BLaER1 (cell line): ENCODE measurements around the gene MTFR2.

Experiments used
- H3K27ac ChIP-seq: shearing (Covaris generic); formaldehyde crosslinking; 2 replicates; pipeline ENCODE4 v1.8.1; 2022
- H3K27me3 ChIP-seq: shearing (Covaris generic); formaldehyde crosslinking; 2 replicates; pipeline ENCODE4 v1.8.1; 2022
- H3K36me3 ChIP-seq: shearing (Covaris generic); formaldehyde crosslinking; 2 replicates; pipeline ENCODE4 v1.8.1; 2022
- H3K4me1 ChIP-seq: shearing (Covaris generic); formaldehyde crosslinking; 2 replicates; pipeline ENCODE4 v1.8.1; 2022
- H3K4me2 ChIP-seq: shearing (Covaris generic); formaldehyde crosslinking; 2 replicates; pipeline ENCODE4 v1.8.1; 2022
- H3K4me3 ChIP-seq: shearing (Covaris generic); formaldehyde crosslinking; 2 replicates; pipeline ENCODE4 v1.8.1; 2022
- H3K9ac ChIP-seq: shearing (Covaris generic); formaldehyde crosslinking; 2 replicates; pipeline ENCODE4 v1.8.1; 2022
- H3K9me3 ChIP-seq: shearing (Covaris generic); formaldehyde crosslinking; 2 replicates; pipeline ENCODE4 v1.8.1; 2022
- H4K20me1 ChIP-seq: shearing (Covaris generic); formaldehyde crosslinking; 2 replicates; pipeline ENCODE4 v1.8.1; 2022
- Cebpa-rat ChIP-seq: shearing (Covaris generic); IDR thresholded peaks from 2 replicates; pipeline ENCODE4 v1.8.1; 2022

The MTFR2 gene

GRCh38 chr6:136189104-136189503, 61.0 kb downstream of the MTFR2 start:
- no peaks in the 10 kb centered on the region for H3K9me3 ChIP-seq
- H3K9ac ChIP-seq: no peak overlapping the region
- peaks cover 16% of the 10 kb centered on the region for H3K4me1 ChIP-seq
- no peaks in the 10 kb centered on the region for H3K27me3 ChIP-seq
- no peak overlapping the region for H3K27ac ChIP-seq
- no peaks in the 10 kb centered on the region for H3K36me3 ChIP-seq
- no peaks in the 10 kb centered on the region for H4K20me1 ChIP-seq
- TF ChIP-seq Cebpa-rat: no peak
- H3K4me3 ChIP-seq: no peak overlapping the region
- H3K4me2 ChIP-seq: no peak overlapping the region

GRCh38 chr6:136188486-136188885, 61.6 kb downstream of the MTFR2 start:
- TF ChIP-seq Cebpa-rat: no peak
- Histone ChIP-seq H3K27me3 (no peaks in the 10 kb centered on the region), H4K20me1 (no peaks in the 10 kb centered on the region), H3K36me3 (no peaks in the 10 kb centered on the region), H3K4me3 (no peak overlapping the region), H3K4me1 (peaks cover 16% of the 10 kb centered on the region), H3K9me3 (no peaks in the 10 kb centered on the region), H3K4me2 (no peak overlapping the region), H3K27ac (no peak overlapping the region), H3K9ac (no peak overlapping the region)

- TF ChIP-seq Cebpa-rat: no peak
- H3K36me3 ChIP-seq: no peaks in the 10 kb centered on the region
- H3K4me2 ChIP-seq: peak overlapping the region; percentile 49
- no peaks in the 10 kb centered on the region for H3K27me3 ChIP-seq
- no peak overlapping the region for H3K9ac ChIP-seq
- H3K9me3 ChIP-seq: no peaks in the 10 kb centered on the region
- no peaks in the 10 kb centered on the region for H4K20me1 ChIP-seq
- no peak overlapping the region for H3K4me3 ChIP-seq
- no peak overlapping the region for H3K27ac ChIP-seq
- H3K4me1 ChIP-seq: peaks cover 16% of the 10 kb centered on the region
These were observed 63.7 kb downstream of the MTFR2 start for GRCh38 chr6:136186363-136186762.

GRCh38 chr6:136184738-136185137, 65.4 kb downstream of the MTFR2 start:
- Histone ChIP-seq H4K20me1 (no peaks in the 10 kb centered on the region), H3K4me2 (peak overlapping the region; percentile 14; the same call in 1 of the 2 replicates), H3K27me3 (no peaks in the 10 kb centered on the region), H3K36me3 (no peaks in the 10 kb centered on the region), H3K4me3 (no peak overlapping the region), H3K4me1 (peaks cover 16% of the 10 kb centered on the region), H3K9ac (no peak overlapping the region), H3K27ac (no peak overlapping the region), H3K9me3 (no peaks in the 10 kb centered on the region)
- no peak for TF ChIP-seq Cebpa-rat

- H3K9me3 ChIP-seq: no peaks in the 10 kb centered on the region
- H4K20me1 ChIP-seq: no peaks in the 10 kb centered on the region
- H3K9ac ChIP-seq: no peak overlapping the region
- no peak overlapping the region for H3K27ac ChIP-seq
- TF ChIP-seq Cebpa-rat: no peak
- no peaks in the 10 kb centered on the region for H3K36me3 ChIP-seq
- no peaks in the 10 kb centered on the region for H3K27me3 ChIP-seq
- peaks cover 16% of the 10 kb centered on the region for H3K4me1 ChIP-seq
- H3K4me3 ChIP-seq: no peak overlapping the region
- no peak overlapping the region for H3K4me2 ChIP-seq
These were observed 68.2 kb downstream of the MTFR2 start for GRCh38 chr6:136181861-136182260.

GRCh38 chr6:136181512-136181833, 68.6 kb downstream of the MTFR2 start:
- TF ChIP-seq Cebpa-rat: no peak

More at GRCh38 chr6:136181512-136181833, 68.6 kb downstream of the MTFR2 start:
- Histone ChIP-seq H3K4me3 (no peak overlapping the region), H4K20me1 (no peaks in the 10 kb centered on the region), H3K27ac (no peak overlapping the region), H3K9ac (no peak overlapping the region), H3K4me2 (no peak overlapping the region), H3K27me3 (no peaks in the 10 kb centered on the region), H3K36me3 (no peaks in the 10 kb centered on the region), H3K4me1 (peaks cover 12% of the 10 kb centered on the region), H3K9me3 (no peaks in the 10 kb centered on the region)
